ENCODE data around the gene GPC6.

Gene GPC6

GRCh38 chr13:93947651-93948050, 721.0 kb downstream of the GPC6 start:
- TF ChIP-seq, protein P1, sequence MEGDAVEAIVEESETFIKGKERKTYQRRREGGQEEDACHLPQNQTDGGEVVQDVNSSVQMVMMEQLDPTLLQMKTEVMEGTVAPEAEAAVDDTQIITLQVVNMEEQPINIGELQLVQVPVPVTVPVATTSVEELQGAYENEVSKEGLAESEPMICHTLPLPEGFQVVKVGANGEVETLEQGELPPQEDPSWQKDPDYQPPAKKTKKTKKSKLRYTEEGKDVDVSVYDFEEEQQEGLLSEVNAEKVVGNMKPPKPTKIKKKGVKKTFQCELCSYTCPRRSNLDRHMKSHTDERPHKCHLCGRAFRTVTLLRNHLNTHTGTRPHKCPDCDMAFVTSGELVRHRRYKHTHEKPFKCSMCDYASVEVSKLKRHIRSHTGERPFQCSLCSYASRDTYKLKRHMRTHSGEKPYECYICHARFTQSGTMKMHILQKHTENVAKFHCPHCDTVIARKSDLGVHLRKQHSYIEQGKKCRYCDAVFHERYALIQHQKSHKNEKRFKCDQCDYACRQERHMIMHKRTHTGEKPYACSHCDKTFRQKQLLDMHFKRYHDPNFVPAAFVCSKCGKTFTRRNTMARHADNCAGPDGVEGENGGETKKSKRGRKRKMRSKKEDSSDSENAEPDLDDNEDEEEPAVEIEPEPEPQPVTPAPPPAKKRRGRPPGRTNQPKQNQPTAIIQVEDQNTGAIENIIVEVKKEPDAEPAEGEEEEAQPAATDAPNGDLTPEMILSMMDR (IDR thresholded peaks at IDR 0.05; ENCODE audit: low read depth, low read length), result no peak
- no peak for DNase-seq (ENCODE audit: extremely low read depth, low read depth)

DNA sequence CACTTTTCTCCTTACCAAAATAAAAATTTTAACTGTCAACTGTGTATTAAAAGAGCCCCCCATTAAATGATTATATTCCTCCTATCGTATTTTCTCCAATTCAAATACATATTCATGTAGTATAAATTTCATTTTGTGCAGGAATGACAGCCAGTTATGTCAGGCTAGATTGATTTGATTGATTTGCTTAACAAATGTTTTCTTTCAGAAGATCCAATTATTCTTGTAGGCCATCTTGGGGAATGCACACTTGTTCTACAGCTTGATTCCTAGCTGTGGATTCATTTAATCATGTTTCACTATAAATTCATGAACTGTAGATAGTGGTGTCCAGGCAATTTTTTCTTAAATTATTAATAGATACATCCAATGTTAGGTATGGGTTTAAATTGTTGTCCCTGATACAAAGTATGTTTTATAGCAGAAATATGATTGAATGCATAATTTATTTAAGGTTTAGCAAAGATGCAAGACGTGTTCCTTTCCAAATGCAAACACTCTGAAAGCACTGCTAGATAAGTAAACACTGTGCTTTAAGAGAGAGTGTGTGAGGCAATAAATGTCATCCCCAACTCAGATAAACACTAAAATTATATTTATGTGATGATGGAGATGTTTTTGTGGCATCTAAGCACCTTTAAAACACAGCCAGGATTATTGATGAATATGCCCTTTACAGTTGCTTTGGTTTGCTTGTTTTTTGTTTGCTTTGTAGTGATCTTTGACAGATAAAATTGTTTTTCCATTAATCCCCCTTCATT, 721.7 kb downstream of the GPC6 start:
- TF ChIP-seq, protein P1 (IDR thresholded peaks at IDR 0.05; ENCODE audit: low read depth, low read length), result no peak
- no peak for DNase-seq (ENCODE audit: extremely low read depth, low read depth)

GRCh38 chr13:93951108-93951507, 724.5 kb downstream of the GPC6 start:
- TF ChIP-seq, protein P1 (IDR thresholded peaks at IDR 0.05; ENCODE audit: low read depth, low read length), result peak; percentile 36
- DNase-seq (ENCODE audit: extremely low read depth, low read depth), result no peak

- TF ChIP-seq, protein P1 (IDR thresholded peaks at IDR 0.05; ENCODE audit: low read depth, low read length), result no peak
- no peak for DNase-seq (ENCODE audit: extremely low read depth, low read depth)
These were observed 725.3 kb downstream of the GPC6 start for GRCh38 chr13:93951951-93952350.

DNA sequence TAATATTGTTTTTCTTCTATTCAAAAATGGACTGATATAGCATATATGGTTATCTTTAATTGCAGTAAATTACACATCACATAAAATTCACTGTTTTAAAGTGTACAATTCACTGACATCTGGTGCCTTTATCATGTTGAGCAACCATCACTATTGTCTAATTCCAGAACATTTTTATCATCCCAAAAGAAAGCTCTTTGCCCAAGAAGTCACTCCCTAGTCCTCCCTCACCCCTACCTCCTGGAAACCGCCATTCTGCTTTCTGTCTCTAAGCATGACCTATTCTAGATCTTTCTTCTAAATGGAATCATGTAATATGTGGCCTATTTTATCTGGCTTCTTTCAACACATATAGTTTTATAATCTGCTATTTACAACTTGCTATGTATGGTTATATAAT, 727.2 kb downstream of the GPC6 start:
- no peak for DNase-seq (ENCODE audit: extremely low read depth, low read depth)
- TF ChIP-seq, protein P1 (IDR thresholded peaks at IDR 0.05; ENCODE audit: low read depth, low read length), result no peak

GRCh38 chr13:93955904-93956303, 729.3 kb downstream of the GPC6 start:
- TF ChIP-seq, protein P1 (IDR thresholded peaks at IDR 0.05; ENCODE audit: low read depth, low read length), result no peak
- DNase-seq (ENCODE audit: extremely low read depth, low read depth), result no peak

- TF ChIP-seq, protein P1 (IDR thresholded peaks at IDR 0.05; ENCODE audit: low read depth, low read length), result no peak
- no peak for DNase-seq (ENCODE audit: extremely low read depth, low read depth)
These were observed 729.8 kb downstream of the GPC6 start for GRCh38 chr13:93956426-93956825.

Measured in AG09319 (cell line).